BLaER1 (cell line): ENCODE results near the gene AMMECR1.
"Not testable (repeated sequence)": the region's sequence is repeated elsewhere in the genome, so short reads cannot be mapped to it uniquely, and the experiment has no call there.

ENCODE experiments used
- H3K27ac ChIP-seq: shearing (Covaris generic); formaldehyde crosslinking; 2 replicates; pipeline ENCODE4 v1.8.1; 2022
- H3K27me3 ChIP-seq: shearing (Covaris generic); formaldehyde crosslinking; 2 replicates; pipeline ENCODE4 v1.8.1; 2022
- H3K36me3 ChIP-seq: shearing (Covaris generic); formaldehyde crosslinking; 2 replicates; pipeline ENCODE4 v1.8.1; 2022
- H3K4me1 ChIP-seq: shearing (Covaris generic); formaldehyde crosslinking; 2 replicates; pipeline ENCODE4 v1.8.1; 2022
- H3K4me2 ChIP-seq: shearing (Covaris generic); formaldehyde crosslinking; 2 replicates; pipeline ENCODE4 v1.8.1; 2022
- H3K4me3 ChIP-seq: shearing (Covaris generic); formaldehyde crosslinking; 2 replicates; pipeline ENCODE4 v1.8.1; 2022
- H3K9ac ChIP-seq: shearing (Covaris generic); formaldehyde crosslinking; 2 replicates; pipeline ENCODE4 v1.8.1; 2022
- H3K9me3 ChIP-seq: shearing (Covaris generic); formaldehyde crosslinking; 2 replicates; pipeline ENCODE4 v1.8.1; 2022
- H4K20me1 ChIP-seq: shearing (Covaris generic); formaldehyde crosslinking; 2 replicates; pipeline ENCODE4 v1.8.1; 2022
- Cebpa-rat ChIP-seq: shearing (Covaris generic); IDR thresholded peaks from 2 replicates; pipeline ENCODE4 v1.8.1; 2022

Gene AMMECR1

GRCh38 chrX:110317820-110318663 lies at the start of gene AMMECR1:
Gene AMMECR1, minus strand, starts transcription at chrX:110318085. Its CDS starts 14 bp downstream, at chrX:110318071.
- Histone ChIP-seq H4K20me1 (peaks cover 38% of the 10 kb centered on the region), H3K9ac (peak within 1 kb of the TSS; percentile 89), H3K27ac (peak within 1 kb of the TSS; percentile 94), H3K4me3 (peak within 1 kb of the TSS; percentile 83), H3K9me3 (no peaks in the 10 kb centered on the region; the same call in 1 of the 2 replicates), H3K4me2 (peak within 1 kb of the TSS; percentile 75), H3K27me3 (peaks cover 74% of the 10 kb centered on the region), H3K36me3 (no peaks in the 10 kb centered on the region), H3K4me1 (peaks cover 50% of the 10 kb centered on the region)
- TF ChIP-seq Cebpa-rat: no peak

GRCh38 chrX:110363244-110363643 lies 45.4 kb upstream of the AMMECR1 start:
- peaks cover 88% of the 10 kb centered on the region for H3K27me3 ChIP-seq
- no peak for TF ChIP-seq Cebpa-rat
- no peak overlapping the region for H3K9ac ChIP-seq
- no peak overlapping the region for H3K27ac ChIP-seq
- H3K4me2 ChIP-seq: no peak overlapping the region
- H4K20me1 ChIP-seq: no peaks in the 10 kb centered on the region
- no peak overlapping the region for H3K4me3 ChIP-seq
- H3K9me3 ChIP-seq: no peaks in the 10 kb centered on the region
- no peaks in the 10 kb centered on the region for H3K36me3 ChIP-seq
- no peaks in the 10 kb centered on the region for H3K4me1 ChIP-seq

GRCh38 chrX:110359273-110359672 lies 41.4 kb upstream of the AMMECR1 start:
- no peak overlapping the region for H3K4me2 ChIP-seq
- H3K27me3 ChIP-seq: peaks cover 85% of the 10 kb centered on the region
- no peak overlapping the region for H3K9ac ChIP-seq
- H3K4me3 ChIP-seq: no peak overlapping the region
- no peaks in the 10 kb centered on the region for H4K20me1 ChIP-seq
- no peaks in the 10 kb centered on the region for H3K9me3 ChIP-seq
- TF ChIP-seq Cebpa-rat: no peak
- H3K36me3 ChIP-seq: no peaks in the 10 kb centered on the region
- no peaks in the 10 kb centered on the region for H3K4me1 ChIP-seq
- no peak overlapping the region for H3K27ac ChIP-seq

GRCh38 chrX:110358548-110358947 lies 40.7 kb upstream of the AMMECR1 start, which contains the start of gene RTL9:
Gene RTL9, plus strand, starts transcription at chrX:110358848. Its CDS starts 91,770 bp downstream, at chrX:110450618.
- Histone ChIP-seq H3K9ac (no peak within 1 kb of the TSS), H3K27me3 (peaks cover 83% of the 10 kb centered on the region), H3K9me3 (no peaks in the 10 kb centered on the region), H3K4me1 (no peaks in the 10 kb centered on the region), H3K4me3 (no peak within 1 kb of the TSS), H3K36me3 (no peaks in the 10 kb centered on the region), H3K4me2 (no peak within 1 kb of the TSS), H3K27ac (no peak within 1 kb of the TSS), H4K20me1 (no peaks in the 10 kb centered on the region)
- TF ChIP-seq Cebpa-rat: no peak

- Histone ChIP-seq H3K4me1 (peaks cover 1% of the 10 kb centered on the region; the same call in 1 of the 2 replicates), H3K9ac (no peak overlapping the region), H3K4me2 (no peak overlapping the region), H3K9me3 (no peaks in the 10 kb centered on the region), H3K27me3 (peaks cover 42% of the 10 kb centered on the region), H3K4me3 (no peak overlapping the region), H3K27ac (no peak overlapping the region), H4K20me1 (no peaks in the 10 kb centered on the region), H3K36me3 (no peaks in the 10 kb centered on the region)
- TF ChIP-seq Cebpa-rat: no peak
Observed at GRCh38 chrX:110346681-110347080, 28.8 kb upstream of the AMMECR1 start.

GRCh38 chrX:110341189-110342035 lies 23.5 kb upstream of the AMMECR1 start:
- no peak for TF ChIP-seq Cebpa-rat
- H3K36me3 ChIP-seq: no peaks in the 10 kb centered on the region
- peak overlapping the region; percentile 40 for H3K27ac ChIP-seq
- H3K4me1 ChIP-seq: peaks cover 16% of the 10 kb centered on the region
- no peaks in the 10 kb centered on the region for H3K9me3 ChIP-seq
- H3K4me3 ChIP-seq: no peak overlapping the region
- H4K20me1 ChIP-seq: no peaks in the 10 kb centered on the region
- peaks cover 14% of the 10 kb centered on the region; the same call in 1 of the 2 replicates for H3K27me3 ChIP-seq
- H3K9ac ChIP-seq: no peak overlapping the region
- H3K4me2 ChIP-seq: peak overlapping the region; percentile 47

- Histone ChIP-seq H3K4me1 (peaks cover 16% of the 10 kb centered on the region), H3K27me3 (peaks cover 30% of the 10 kb centered on the region), H3K4me2 (no peak overlapping the region), H3K27ac (no peak overlapping the region), H4K20me1 (no peaks in the 10 kb centered on the region), H3K36me3 (no peaks in the 10 kb centered on the region), H3K9ac (no peak overlapping the region), H3K9me3 (no peaks in the 10 kb centered on the region), H3K4me3 (no peak overlapping the region)
- TF ChIP-seq Cebpa-rat: no peak
Observed at GRCh38 chrX:110338935-110339334, 21.1 kb upstream of the AMMECR1 start.

- Histone ChIP-seq H3K4me1 (peaks cover 11% of the 10 kb centered on the region), H3K27me3 (peaks cover 52% of the 10 kb centered on the region)
- not testable (repeated sequence) for H3K9me3 ChIP-seq, H3K4me2 ChIP-seq, H3K9ac ChIP-seq, H3K4me3 ChIP-seq, H4K20me1 ChIP-seq, H3K36me3 ChIP-seq, H3K27ac ChIP-seq
Observed at GRCh38 chrX:110333458-110333857, 15.6 kb upstream of the AMMECR1 start.

GRCh38 chrX:110331444-110332030 lies 13.7 kb upstream of the AMMECR1 start:
- peaks cover 44% of the 10 kb centered on the region for H3K27me3 ChIP-seq
- no peaks in the 10 kb centered on the region for H3K9me3 ChIP-seq
- H3K9ac ChIP-seq: no peak overlapping the region
- peaks cover 11% of the 10 kb centered on the region for H3K4me1 ChIP-seq
- TF ChIP-seq Cebpa-rat: no peak
- H4K20me1 ChIP-seq: no peaks in the 10 kb centered on the region
- no peaks in the 10 kb centered on the region for H3K36me3 ChIP-seq
- no peak overlapping the region for H3K4me3 ChIP-seq
- peak overlapping the region; percentile 44 for H3K4me2 ChIP-seq
- no peak overlapping the region for H3K27ac ChIP-seq

GRCh38 chrX:110328613-110329012 lies 10.7 kb upstream of the AMMECR1 start:
- not testable (repeated sequence) for H3K4me3 ChIP-seq, H3K9ac ChIP-seq, H3K4me2 ChIP-seq, H3K9me3 ChIP-seq, H3K36me3 ChIP-seq, H4K20me1 ChIP-seq, H3K27ac ChIP-seq
- peaks cover 41% of the 10 kb centered on the region for H3K27me3 ChIP-seq
- peaks cover 11% of the 10 kb centered on the region for H3K4me1 ChIP-seq
